HEK293 (cell line): ENCODE measurements around the gene BLVRB.
"Not testable (repeated sequence)": the region's sequence is repeated elsewhere in the genome, so short reads cannot be mapped to it uniquely, and the experiment has no call there.

Source experiments
- CTCF ChIA-PET: fragments of 350-600 bp; formaldehyde crosslinking; extraction: SDS; loops from one replicate; lab custom pipeline; 2021; ENCODE audit warnings: antibody characterized with exemption; lab: Yijun Ruan, JAX
- POLR2A ChIA-PET: fragments of 300-600 bp; formaldehyde crosslinking; extraction: SDS; loops from one replicate; lab custom pipeline; 2020; ENCODE audit warnings: antibody characterized with exemption, inconsistent platforms; lab: Yijun Ruan, JAX
- H3K27ac ChIP-seq: fragments of 200-500 bp; sonication (Bioruptor generic); 2 replicates; pipeline ENCODE4 v1.5.1; 2014; ENCODE audit warnings: low read depth, low read length, control low read depth, inconsistent platforms; ENCODE audit errors: extremely low read depth
- H3K36me3 ChIP-seq, 2 experiments: fragments of 200-500 bp in 1 of 2; sonication (Bioruptor generic) in 1 of 2; 1 replicate in 1 of 2; 2 replicates in 1 of 2; pipeline ENCODE4 v1.5.1; 2014 to 2017; ENCODE audit warnings: inconsistent platforms in 2 of 2, low read length in 2 of 2; ENCODE audit not compliant: control insufficient read depth in 2 of 2, insufficient read depth in 1 of 2
- H3K4me1 ChIP-seq: fragments of 200-500 bp; sonication (Bioruptor generic); 2 replicates; pipeline ENCODE4 v1.5.1; 2014; ENCODE audit warnings: mild to moderate bottlenecking, low read length, inconsistent platforms; ENCODE audit not compliant: control insufficient read depth, insufficient read depth
- H3K4me3 ChIP-seq: 2 replicates; pipeline ENCODE4 v1.5.1; 2011; ENCODE audit warnings: low read depth, mild to moderate bottlenecking, control low read depth, low read length, moderate library complexity
- H3K9me3 ChIP-seq: fragments of 200-500 bp; sonication (Bioruptor generic); 2 replicates; pipeline ENCODE4 v1.5.1; 2014; ENCODE audit warnings: low read depth, low read length, inconsistent platforms; ENCODE audit not compliant: control insufficient read depth, insufficient read depth
- PRDM1 ChIP-seq: fragments of 450-650 bp; formaldehyde crosslinking; IDR thresholded peaks from 2 replicates; pipeline ENCODE4; 2016; ENCODE audit warnings: missing biosample characterization, missing genetic modification characterization
- PRDM10 ChIP-seq: fragments of 450-650 bp; formaldehyde crosslinking; IDR thresholded peaks from 2 replicates; pipeline ENCODE4 v1.5.1; 2016; ENCODE audit warnings: missing biosample characterization, missing genetic modification characterization
- PRDM2 ChIP-seq: fragments of 450-650 bp; formaldehyde crosslinking; IDR thresholded peaks from 2 replicates; pipeline ENCODE4 v1.5.1; 2016; ENCODE audit warnings: missing biosample characterization, missing genetic modification characterization, borderline replicate concordance
- SETDB1 ChIP-seq: IDR thresholded peaks from one replicate; pipeline ENCODE4 v1.6.1; 2017; ENCODE audit warnings: mild to moderate bottlenecking, low read length, moderate library complexity, mixed read lengths; ENCODE audit not compliant: insufficient read length
- ZBTB10 ChIP-seq: fragments of 450-650 bp; formaldehyde crosslinking; IDR thresholded peaks from 2 replicates; pipeline ENCODE4 v1.5.1; 2016; ENCODE audit warnings: missing biosample characterization, missing genetic modification characterization
- ZBTB48 ChIP-seq: fragments of 450-650 bp; formaldehyde crosslinking; IDR thresholded peaks from 2 replicates; pipeline ENCODE4 v1.5.1; 2016; ENCODE audit warnings: missing biosample characterization, missing genetic modification characterization
- ZNF211 ChIP-seq: fragments of 450-650 bp; formaldehyde crosslinking; IDR thresholded peaks from 2 replicates; pipeline ENCODE4 v1.5.1; 2016; ENCODE audit warnings: low read depth, missing biosample characterization, missing genetic modification characterization
- ZNF623 ChIP-seq: fragments of 450-650 bp; formaldehyde crosslinking; IDR thresholded peaks from 2 replicates; pipeline ENCODE4 v1.5.1; 2016; ENCODE audit warnings: missing biosample characterization, missing genetic modification characterization

Gene BLVRB

GRCh38 chr19:40464059-40465024, 1.2 kb downstream of the BLVRB start (continued):
- TF ChIP-seq PRDM2 (tag by site-specific recombination) (0 out of 2 replicates have a peak, but pooled peaks have one; percentile 23), ZNF211 (tag by site-specific recombination) (no peak)

- H3K9me3 ChIP-seq, H3K36me3 ChIP-seq, H3K27ac ChIP-seq: not testable (repeated sequence)
- TF ChIP-seq PRDM1 (tag by site-specific recombination) (0 out of 2 replicates have a peak, but pooled peaks have one; percentile 21), PRDM10 (tag by site-specific recombination) (peak; percentile 55)
- TF ChIP-seq, all 188 proteins: peak for 2; not testable (repeated sequence) for 186
- ChIA-PET POLR2A (interaction anchor here (0.5 to 5.2 kb wide), 17 partner anchors 10 to 1028 kb away, joined by 3 to 74 read pairs (median 4); partner anchors contain the start of genes C19orf47, EGLN2, PLD3 and RPS16), CTCF (interaction anchor here (0.6 to 5.9 kb wide), 53 partner anchors 10 to 1132 kb away, joined by 3 to 98 read pairs (median 6); partner anchors contain the start of genes LTBP4, PLD3, SERTAD1 and SERTAD3)
- not testable (repeated sequence) for H3K4me3 ChIP-seq
- H3K4me1 ChIP-seq: peaks cover 13% of the 10 kb centered on the region
These were observed 1.9 kb downstream of the BLVRB start for GRCh38 chr19:40463587-40464037.

GRCh38 chr19:40461669-40462221, 3.8 kb downstream of the BLVRB start:
- H3K4me3 ChIP-seq: no peak overlapping the region
- no peak overlapping the region; the same call in 1 of the 2 replicates for H3K27ac ChIP-seq
- H3K9me3 ChIP-seq: no peaks in the 10 kb centered on the region
- peak; percentile 97 for TF ChIP-seq ZNF623 (tag by site-specific recombination)
- TF ChIP-seq ZBTB48 (tag by site-specific recombination): peak; percentile 65
- TF ChIP-seq ZBTB10: 0 out of 2 replicates have a peak, but pooled peaks have one; percentile 11
- TF ChIP-seq SETDB1: no peak
- TF ChIP-seq, all 188 proteins: peak for 3
- H3K4me1 ChIP-seq: peaks cover 13% of the 10 kb centered on the region
- peaks cover 3 to 7% of the 10 kb centered on the region in 2 experiments; a peak in 2 of 3 replicates for H3K36me3 ChIP-seq
- ChIA-PET POLR2A (interaction anchor here (0.7 to 5.2 kb wide), 4 partner anchors 22 to 41 kb away, joined by 4 to 74 read pairs (median 25); partner anchors contain the start of gene SERTAD1), CTCF (interaction anchor here (0.6 to 5.9 kb wide), 7 partner anchors 8 to 847 kb away, joined by 3 to 98 read pairs (median 15); partner anchors contain the start of genes LTBP4 and SERTAD3)
